IMR-90 (cell line): ENCODE measurements around the gene SLC27A1. TPM values are rescaled to one million over a fixed set of nuclear protein-coding genes. Genes with fewer than 3 reads are reported as not detected.

Experiments used
- ATAC-seq: fragments of 200-7000 bp; cut with Tn5 transposase; 2 replicates; pipeline ENCODE4 v1.9.1; 2020; ENCODE audit warnings: low read depth, mild to moderate bottlenecking, moderate library complexity
- BruUV-seq: library from RNA; stranded (reverse); fragments of 400-500 nt; replicated peaks from 2 replicates; lab custom pipeline; 2021; lab: Mats Ljungman, UMichigan
- CTCF ChIA-PET: fragments of 300-600 bp; formaldehyde crosslinking; extraction: SDS; loops from one replicate; lab custom pipeline; 2021; ENCODE audit warnings: antibody characterized with exemption; lab: Yijun Ruan, JAX
- POLR2A ChIA-PET: fragments of 300-600 bp; sonication (Branson Sonifier 250); formaldehyde crosslinking; loops from one replicate; lab custom pipeline; 2022; ENCODE audit warnings: antibody characterized with exemption; ENCODE audit not compliant: unreplicated experiment; lab: Charles Lee
- DNase-seq: peaks from one replicate; pipeline ENCODE4 v3.0.0; 2013
- H2AFZ ChIP-seq: replicated peaks from 2 replicates; pipeline ENCODE3; 2013; ENCODE audit warnings: low read length, mild to moderate bottlenecking; ENCODE audit not compliant: poor library complexity
- H2AK5ac ChIP-seq: 2 replicates; pipeline ENCODE4 v1.6.1; 2013; ENCODE audit warnings: low read depth, low read length, inconsistent platforms
- H2AK9ac ChIP-seq: replicated peaks from 2 replicates; pipeline ENCODE3; 2013; ENCODE audit warnings: mild to moderate bottlenecking, low read depth, low read length, moderate library complexity; ENCODE audit not compliant: poor library complexity
- H2BK120ac ChIP-seq: 2 replicates; pipeline ENCODE4 v1.6.1; 2013; ENCODE audit warnings: low read depth, low read length, inconsistent platforms
- H2BK15ac ChIP-seq: 3 replicates; pipeline ENCODE4 v1.6.1; 2013; ENCODE audit warnings: low read depth, low read length, inconsistent platforms
- H2BK20ac ChIP-seq: 2 replicates; pipeline ENCODE4 v1.6.1; 2013; ENCODE audit warnings: low read depth, mild to moderate bottlenecking, inconsistent platforms, low read length, moderate library complexity
- H2BK5ac ChIP-seq: 2 replicates; pipeline ENCODE4 v1.6.1; 2013; ENCODE audit warnings: mild to moderate bottlenecking, low read depth, low read length, inconsistent platforms; ENCODE audit not compliant: poor library complexity, severe bottlenecking
- H3K14ac ChIP-seq: replicated peaks from 2 replicates; pipeline ENCODE4 v1.6.1; 2013; ENCODE audit warnings: low read depth, low read length, inconsistent platforms
- H3K18ac ChIP-seq: 2 replicates; pipeline ENCODE4 v1.6.1; 2013; ENCODE audit warnings: low read depth, low read length, control low read depth
- H3K23ac ChIP-seq: 2 replicates; pipeline ENCODE4 v1.6.1; 2013; ENCODE audit warnings: low read depth, low read length, inconsistent platforms
- H3K27ac ChIP-seq: 2 replicates; pipeline ENCODE4 v1.5.1; 2013; ENCODE audit warnings: mild to moderate bottlenecking, control low read depth, low read length; ENCODE audit not compliant: insufficient read depth
- H3K27me3 ChIP-seq: 2 replicates; pipeline ENCODE4 v1.6.1; 2013; ENCODE audit warnings: low read length; ENCODE audit not compliant: control insufficient read depth, insufficient read depth
- H3K36me3 ChIP-seq: 2 replicates; pipeline ENCODE4 v1.6.1; 2013; ENCODE audit warnings: low read length, mixed read lengths; ENCODE audit not compliant: control insufficient read depth, insufficient read depth
- H3K4ac ChIP-seq: 2 replicates; pipeline ENCODE4 v1.6.1; 2013; ENCODE audit warnings: low read depth, low read length, inconsistent platforms
- H3K4me1 ChIP-seq: 2 replicates; pipeline ENCODE4 v1.6.1; 2013; ENCODE audit warnings: low read length, mixed read lengths; ENCODE audit not compliant: control insufficient read depth, insufficient read depth
- H3K4me2 ChIP-seq: 2 replicates; pipeline ENCODE4 v1.6.1; 2013; ENCODE audit warnings: low read depth, mild to moderate bottlenecking, control low read depth, low read length, moderate library complexity
- H3K4me3 ChIP-seq: 2 replicates; pipeline ENCODE4 v1.5.1; 2013; ENCODE audit warnings: low read depth, mild to moderate bottlenecking, control low read depth, low read length, moderate library complexity; ENCODE audit not compliant: insufficient read depth
- H3K56ac ChIP-seq: 2 replicates; pipeline ENCODE4 v1.6.1; 2013; ENCODE audit warnings: low read length, inconsistent platforms; ENCODE audit not compliant: insufficient read depth; ENCODE audit errors: extremely low read depth
- H3K79me1 ChIP-seq, 2 experiments: 2 replicates each; pipeline ENCODE4 v1.6.1; 2013; ENCODE audit warnings: low read length in 2 of 2, inconsistent platforms in 1 of 2, low read depth in 1 of 2
- H3K9ac ChIP-seq: 2 replicates; pipeline ENCODE4 v1.6.1; 2013; ENCODE audit warnings: low read depth, low read length, control low read depth
- H3K9me1 ChIP-seq: 2 replicates; pipeline ENCODE4 v1.6.1; 2013; ENCODE audit warnings: low read length, inconsistent platforms; ENCODE audit not compliant: insufficient read depth
- H3K9me3 ChIP-seq: 2 replicates; pipeline ENCODE4 v1.6.1; 2013; ENCODE audit warnings: low read length; ENCODE audit not compliant: control insufficient read depth, insufficient read depth
- H4K20me1 ChIP-seq: 2 replicates; pipeline ENCODE4 v1.6.1; 2013; ENCODE audit warnings: low read length, inconsistent platforms; ENCODE audit not compliant: insufficient read depth
- H4K5ac ChIP-seq: 2 replicates; pipeline ENCODE4 v1.6.1; 2013; ENCODE audit warnings: mild to moderate bottlenecking, low read depth, low read length, control low read depth
- H4K8ac ChIP-seq, 2 experiments: 2 replicates each; pipeline ENCODE4 v1.6.1; 2013; ENCODE audit warnings: low read depth in 2 of 2, low read length in 2 of 2, control low read depth in 1 of 2, inconsistent platforms in 1 of 2
- H4K91ac ChIP-seq: 2 replicates; pipeline ENCODE4 v1.6.1; 2013; ENCODE audit warnings: low read depth, low read length, inconsistent platforms; ENCODE audit not compliant: insufficient read depth
- MAFK ChIP-seq: IDR thresholded peaks from 2 replicates; pipeline ENCODE4 v1.6.1; 2012; ENCODE audit warnings: low read depth, low read length, improper control_type of control experiment
- POLR2A ChIP-seq: IDR thresholded peaks from 2 replicates; pipeline ENCODE4 v1.6.1; 2012; ENCODE audit warnings: mild to moderate bottlenecking, low read depth, low read length
- WGBS, 2 experiments: methylation state at CpG; one replicate each; pipeline versions ENCODE4 v1.1.5 to v1.1.7; 2013; ENCODE audit warnings: missing lambda C conversion rate in 2 of 2; ENCODE audit not compliant: insufficient read length in 1 of 2; ENCODE audit errors: extremely low coverage in 2 of 2; 5-methylcytosine and 5-hydroxymethylcytosine counted together
- dilution Hi-C: fragments of 300-500 bp; cut with HindIII; formaldehyde crosslinking; loops from one replicate; pipeline ENCODE4 v1.14.3; 2018; ENCODE audit warnings: low sequenced_read_pairs; ENCODE audit not compliant: unreplicated experiment
- in situ Hi-C: fragments of 300-500 bp; cut with MboI; formaldehyde crosslinking; loops from 3 replicates; pipeline ENCODE4 v1.14.3; 2019; ENCODE audit warnings: low sequenced_read_pairs, inconsistent platforms, mixed read lengths
- intact Hi-C: fragments of 100-400 bp; cut with micrococcal nuclease; formaldehyde crosslinking; loops from 2 replicates; pipeline ENCODE4 v1.10.0; 2022
- polyA plus RNA-seq, 3 experiments: library from polyadenylated mRNA; depleted of rRNA; stranded (reverse); fragments of >200 nt; gene quantifications; 2 replicates each; pipeline ENCODE4 v1.2.3, GENCODE V29; 2012; ENCODE audit warnings: low replicate concordance in 1 of 3
- total RNA-seq: library from RNA; depleted of rRNA; stranded (reverse); fragments of >200 nt; gene quantifications from 2 replicates; pipeline ENCODE4 v1.2.3, GENCODE V29; 2012
- TF ChIP-seq, protein P1 (sequence below): fragments of 150-350 bp; IDR thresholded peaks from 2 replicates; pipeline ENCODE4 v1.6.1; 2016; ENCODE audit warnings: low read depth, mild to moderate bottlenecking, low read length, moderate library complexity, borderline replicate concordance

The SLC27A1 gene
- total and polyA plus RNA-seq, 2 of the 4 experiments (the other 2 are of a cell fraction): 4.8 to 12.9 TPM

DNA sequence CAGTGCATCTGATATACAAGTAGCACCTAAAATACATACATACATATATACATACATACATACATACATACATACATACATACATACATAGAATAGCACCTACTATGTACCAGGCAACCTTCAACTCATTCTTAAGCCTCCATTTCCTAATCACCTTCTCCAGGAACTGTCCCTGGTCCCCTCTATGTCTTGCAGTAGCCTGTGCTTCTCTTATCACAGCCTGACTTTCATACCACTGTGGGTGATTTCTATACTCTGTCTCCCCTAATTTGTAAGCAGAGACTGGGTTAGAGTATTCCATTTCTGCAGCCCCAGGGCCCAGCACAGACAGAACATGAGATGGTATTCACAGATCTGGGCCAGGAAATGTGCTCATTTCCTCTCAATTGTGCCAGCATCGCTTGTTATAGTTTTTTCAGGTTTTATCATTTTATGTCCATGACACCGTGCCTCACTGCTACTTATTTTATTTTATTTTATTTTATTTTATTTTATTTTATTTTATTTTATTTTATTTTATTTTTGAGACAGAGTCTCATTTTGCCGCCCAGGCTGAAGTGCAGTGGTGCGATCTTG, 70.9 kb downstream of the SLC27A1 start:
- dilution Hi-C loops: no loop called here
- Histone ChIP-seq H3K4me1 (peaks cover 5% of the 10 kb centered on the region; the same call in 1 of the 2 replicates), H4K8ac (no peak overlapping the region), H2AFZ (no peak overlapping the region), H3K9me3 (peaks cover 5% of the 10 kb centered on the region; the same call in 1 of the 2 replicates), H2AK5ac (no peak overlapping the region), H3K4me2 (no peak overlapping the region), H3K27ac (no peak overlapping the region), H4K91ac (no peak overlapping the region), H3K18ac (no peak overlapping the region), H3K9me1 (0 out of 2 replicates have a peak, but pooled peaks cover 4% of the 10 kb centered on the region), H3K23ac (no peak overlapping the region), H2BK15ac (no peak overlapping the region), H3K4ac (no peak overlapping the region), H3K14ac (no peak overlapping the region), H3K79me1 (no peaks in the 10 kb centered on the region), H2BK120ac (no peak overlapping the region), H2BK20ac (no peak overlapping the region), H2BK5ac (no peak overlapping the region), H3K56ac (no peak overlapping the region), H2AK9ac (peak overlapping the region; percentile 65), H3K4me3 (no peak overlapping the region), H3K36me3 (no peaks in the 10 kb centered on the region), H3K27me3 (peaks cover 2% of the 10 kb centered on the region; the same call in 1 of the 2 replicates), H3K9ac (no peak overlapping the region), H4K20me1 (no peaks in the 10 kb centered on the region; the same call in 1 of the 2 replicates), H4K5ac (no peak overlapping the region)
- CTCF ChIA-PET: no interaction called here
- no peak for ATAC-seq
- intact Hi-C loops: no loop called here
- BruUV-seq: no TSS peak
- no peak for DNase-seq
- POLR2A ChIA-PET: no interaction called here
- in situ Hi-C loops: no loop called here
- TF ChIP-seq, protein P1, sequence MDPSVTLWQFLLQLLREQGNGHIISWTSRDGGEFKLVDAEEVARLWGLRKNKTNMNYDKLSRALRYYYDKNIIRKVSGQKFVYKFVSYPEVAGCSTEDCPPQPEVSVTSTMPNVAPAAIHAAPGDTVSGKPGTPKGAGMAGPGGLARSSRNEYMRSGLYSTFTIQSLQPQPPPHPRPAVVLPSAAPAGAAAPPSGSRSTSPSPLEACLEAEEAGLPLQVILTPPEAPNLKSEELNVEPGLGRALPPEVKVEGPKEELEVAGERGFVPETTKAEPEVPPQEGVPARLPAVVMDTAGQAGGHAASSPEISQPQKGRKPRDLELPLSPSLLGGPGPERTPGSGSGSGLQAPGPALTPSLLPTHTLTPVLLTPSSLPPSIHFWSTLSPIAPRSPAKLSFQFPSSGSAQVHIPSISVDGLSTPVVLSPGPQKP: no peak
- no peak for TF ChIP-seq MAFK
- no peak for TF ChIP-seq POLR2A
- WGBS, 2 experiments: no CpG with 5 or more reads among the region's 4 CpGs
